SKM-1 (cell line): Measurements from ENCODE around the gene DUSP21.
"Not testable (repeated sequence)": the region's sequence is repeated elsewhere in the genome, so short reads cannot be mapped to it uniquely, and the experiment has no call there.

Experiments used
- DNase-seq: peaks from one replicate; lab custom pipeline; 2025; ENCODE audit not compliant: unreplicated experiment; lab: John Stamatoyannopoulos, UW

The DUSP21 gene

GRCh38 chrX:44875185-44875489 is 31.3 kb downstream of the DUSP21 start:
- DNase-seq = no peak

GRCh38 chrX:44876086-44876485 is 32.3 kb downstream of the DUSP21 start:
- DNase-seq = no peak

GRCh38 chrX:44876767-44877166 is 32.9 kb downstream of the DUSP21 start:
- DNase-seq = no peak

GRCh38 chrX:44878780-44879179 is 35.0 kb downstream of the DUSP21 start:
- no peak for DNase-seq

- DNase-seq = no peak
Measured at GRCh38 chrX:44881549-44881948, 37.7 kb downstream of the DUSP21 start.

- DNase-seq = no peak
Measured at GRCh38 chrX:44882635-44883034, 38.8 kb downstream of the DUSP21 start.

GRCh38 chrX:44884944-44885343 is 41.1 kb downstream of the DUSP21 start:
- DNase-seq = no peak

- DNase-seq = peak; percentile 5
Measured at GRCh38 chrX:44889824-44890223, 46.0 kb downstream of the DUSP21 start.

GRCh38 chrX:44890247-44890646 is 46.4 kb downstream of the DUSP21 start:
- DNase-seq = no peak

- DNase-seq = not testable (repeated sequence)
Measured at GRCh38 chrX:44890687-44891086, 46.9 kb downstream of the DUSP21 start.

GRCh38 chrX:44891642-44892041 is 47.8 kb downstream of the DUSP21 start:
- DNase-seq = no peak
